Renal cortical epithelial cell (primary cell): ENCODE data around the gene GADD45GIP1. TPM values are rescaled to one million over a fixed set of nuclear protein-coding genes. Genes with fewer than 3 reads are reported as not detected.
"Not testable (repeated sequence)": the region's sequence is repeated elsewhere in the genome, so short reads cannot be mapped to it uniquely, and the experiment has no call there.

Experiments
- DNase-seq: peaks from one replicate; pipeline ENCODE4 v3.0.0-alpha.2; 2011; ENCODE audit warnings: low read depth
- total RNA-seq: library from RNA; depleted of rRNA; stranded (reverse); fragments of >200 nt; gene quantifications from 2 replicates; pipeline ENCODE4 v1.2.3, GENCODE V29; 2014

Gene GADD45GIP1
- total RNA-seq, 1 donor from 2014 or later = 10.3 TPM

- not testable (repeated sequence) for DNase-seq
Measured at GRCh38 chr19:12957389-12957952, 448 bp upstream of the GADD45GIP1 start.

DNA sequence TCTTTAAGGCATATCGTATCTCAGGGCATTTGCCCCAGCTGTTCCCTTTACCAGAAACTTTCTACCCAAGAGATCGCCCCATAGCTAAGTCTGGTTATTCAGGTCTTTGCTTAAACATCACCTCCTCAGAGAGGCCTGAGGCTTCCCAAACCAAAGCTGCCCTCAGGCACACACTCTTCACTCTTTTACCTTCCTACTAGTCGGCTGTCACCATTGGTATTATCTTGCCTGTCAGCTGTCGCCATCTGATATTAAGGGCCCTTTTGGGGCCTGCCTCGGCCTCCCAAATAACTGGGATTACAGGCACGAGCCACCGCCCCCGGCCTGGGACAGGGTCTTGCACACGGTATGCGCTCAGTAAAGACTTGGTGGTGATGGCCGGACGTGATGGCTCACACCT lies 1.0 kb downstream of the GADD45GIP1 start:
- DNase-seq = no peak

- not testable (repeated sequence) for DNase-seq
Measured at GRCh38 chr19:12955575-12955974, 1.4 kb downstream of the GADD45GIP1 start.

DNA sequence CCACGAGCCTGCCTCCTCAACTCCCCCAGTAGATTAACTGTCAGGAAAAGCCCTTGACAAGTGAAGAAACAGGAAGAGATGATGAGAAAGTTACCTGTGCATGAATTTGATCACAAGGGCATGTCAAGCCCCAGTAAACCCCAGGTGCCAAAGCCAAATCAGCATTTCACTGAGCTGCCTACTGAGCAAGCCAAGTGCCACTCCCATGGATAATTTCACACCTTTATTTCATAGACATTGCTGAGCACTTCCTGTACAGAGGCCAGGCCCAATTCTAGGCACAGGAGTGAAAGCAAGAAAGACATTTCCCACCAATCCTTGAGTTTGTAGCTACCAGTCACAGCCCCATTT lies 2.4 kb downstream of the GADD45GIP1 start:
- no peak for DNase-seq

GRCh38 chr19:12953799-12954611 lies 3.0 kb downstream of the GADD45GIP1 start:
- no peak for DNase-seq

GRCh38 chr19:12953138-12953798 lies 3.8 kb downstream of the GADD45GIP1 start:
- no peak for DNase-seq

DNA sequence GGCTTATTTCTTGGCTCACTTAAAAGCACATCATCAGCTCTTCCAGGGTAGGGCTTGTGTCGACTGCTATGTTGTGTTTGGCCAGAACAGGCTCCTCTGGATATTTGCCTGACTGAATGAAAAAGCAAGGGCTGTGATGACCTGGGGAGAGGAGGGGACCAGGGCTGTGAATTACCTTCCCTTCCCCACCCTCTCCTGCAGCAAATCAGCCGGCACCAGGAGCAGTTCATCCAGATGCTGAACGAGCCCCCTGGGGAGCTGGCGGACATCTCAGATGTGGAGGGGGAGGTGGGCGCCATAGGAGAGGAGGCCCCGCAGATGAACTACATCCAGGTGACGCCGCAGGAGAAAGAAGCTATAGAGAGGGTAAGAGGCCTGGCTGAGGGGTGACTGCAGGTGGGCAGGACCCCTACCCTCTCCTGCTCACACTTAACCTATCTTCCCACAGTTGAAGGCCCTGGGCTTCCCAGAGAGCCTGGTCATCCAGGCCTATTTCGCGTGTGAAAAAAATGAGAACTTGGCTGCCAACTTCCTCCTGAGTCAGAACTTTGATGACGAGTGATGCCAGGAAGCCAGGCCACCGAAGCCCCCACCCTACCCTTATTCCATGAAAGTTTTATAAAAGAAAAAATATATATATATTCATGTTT lies 4.4 kb downstream of the GADD45GIP1 start:
- DNase-seq = no peak

DNA sequence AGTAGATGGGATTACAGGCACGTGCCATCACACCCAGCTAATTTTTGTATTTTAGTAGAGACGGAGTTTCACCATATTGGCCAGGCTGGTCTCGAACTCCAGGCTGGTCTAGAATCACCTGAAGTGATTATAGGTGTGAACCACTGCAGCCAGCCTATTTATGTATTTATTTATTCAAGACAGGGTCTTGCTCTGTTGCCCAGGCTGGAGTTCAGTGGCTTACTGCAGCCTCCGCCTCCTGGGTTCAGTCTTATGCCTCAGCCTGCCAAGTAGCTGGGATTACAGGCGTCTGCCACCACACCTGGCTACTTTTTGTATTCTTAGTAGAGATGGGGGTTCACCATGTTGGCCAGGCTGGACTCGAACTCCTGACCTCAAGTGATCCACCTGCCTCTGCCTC lies 5.0 kb downstream of the GADD45GIP1 start:
- not testable (repeated sequence) for DNase-seq

- no peak for DNase-seq
Measured at GRCh38 chr19:12949363-12950283, 7.4 kb downstream of the GADD45GIP1 start.

DNA sequence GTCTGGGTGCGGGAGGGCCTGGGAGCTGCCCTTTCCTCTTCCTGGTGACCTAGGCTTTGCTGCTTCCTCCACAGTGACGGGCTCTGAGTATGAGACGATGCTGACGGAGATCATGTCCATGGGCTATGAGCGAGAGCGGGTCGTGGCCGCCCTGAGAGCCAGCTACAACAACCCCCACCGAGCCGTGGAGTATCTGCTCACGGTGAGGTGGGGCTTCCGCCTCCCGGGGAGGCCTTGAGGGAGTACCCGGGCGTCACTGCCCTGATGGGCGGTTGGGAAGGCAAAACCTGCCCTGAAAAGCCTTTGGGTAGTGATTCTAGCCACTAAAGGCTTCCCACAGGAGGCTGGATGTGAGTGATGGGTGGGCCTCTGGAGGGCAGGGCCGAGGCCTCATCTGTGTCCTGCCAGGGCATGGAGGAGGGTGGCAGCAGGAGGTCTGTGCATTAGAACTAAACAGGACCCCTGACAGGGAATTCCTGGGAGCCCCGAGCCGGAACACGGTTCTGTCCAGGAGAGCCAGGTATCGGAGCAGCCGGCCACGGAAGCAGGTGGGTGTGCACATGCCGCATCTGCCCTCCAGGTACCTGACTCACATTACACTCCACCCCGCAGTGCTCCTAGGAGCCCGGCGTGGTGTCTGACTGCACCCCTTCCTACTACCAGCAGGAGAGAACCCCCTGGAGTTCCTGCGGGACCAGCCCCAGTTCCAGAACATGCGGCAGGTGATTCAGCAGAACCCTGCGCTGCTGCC lies 8.2 kb downstream of the GADD45GIP1 start:
- no peak for DNase-seq

GRCh38 chr19:12947702-12948611 lies 9.1 kb downstream of the GADD45GIP1 start:
- no peak for DNase-seq

GRCh38 chr19:12946731-12947496 lies 10.1 kb downstream of the GADD45GIP1 start:
- DNase-seq = no peak

GRCh38 chr19:12946092-12946721 lies 10.8 kb downstream of the GADD45GIP1 start:
- DNase-seq = peak; percentile 48

DNA sequence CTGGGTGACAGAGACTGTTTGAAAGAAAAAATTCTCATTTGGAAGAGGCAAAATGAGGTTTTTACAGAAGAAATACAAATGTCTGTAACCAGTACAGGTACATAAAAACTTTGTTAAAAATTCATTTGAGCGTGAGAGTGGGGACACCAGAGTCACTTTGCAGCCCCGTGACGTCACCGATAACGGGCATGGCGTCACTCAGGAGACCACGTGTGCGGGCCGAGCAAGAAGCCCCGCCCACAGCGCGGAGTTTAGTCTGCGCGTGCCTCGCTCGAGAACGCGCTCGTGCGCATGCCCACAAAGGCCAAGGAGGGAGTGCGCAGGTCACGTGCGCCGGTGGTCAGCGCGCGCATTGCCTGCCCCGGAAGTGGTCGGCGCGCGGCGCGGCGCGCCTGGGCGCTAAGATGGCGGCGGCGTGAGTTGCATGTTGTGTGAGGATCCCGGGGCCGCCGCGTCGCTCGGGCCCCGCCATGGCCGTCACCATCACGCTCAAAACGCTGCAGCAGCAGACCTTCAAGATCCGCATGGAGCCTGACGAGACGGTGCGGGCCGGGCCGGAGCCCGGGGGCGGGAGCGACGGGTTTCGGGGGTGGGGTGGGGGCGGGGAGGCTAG lies 11.4 kb downstream of the GADD45GIP1 start, which contains the start of gene RAD23A:
RAD23A (plus strand) TSS at position 384 of the 613 bp plus-strand sequence; CDS start at position 471, 87 bp downstream.
- DNase-seq = peak; percentile 89

DNA sequence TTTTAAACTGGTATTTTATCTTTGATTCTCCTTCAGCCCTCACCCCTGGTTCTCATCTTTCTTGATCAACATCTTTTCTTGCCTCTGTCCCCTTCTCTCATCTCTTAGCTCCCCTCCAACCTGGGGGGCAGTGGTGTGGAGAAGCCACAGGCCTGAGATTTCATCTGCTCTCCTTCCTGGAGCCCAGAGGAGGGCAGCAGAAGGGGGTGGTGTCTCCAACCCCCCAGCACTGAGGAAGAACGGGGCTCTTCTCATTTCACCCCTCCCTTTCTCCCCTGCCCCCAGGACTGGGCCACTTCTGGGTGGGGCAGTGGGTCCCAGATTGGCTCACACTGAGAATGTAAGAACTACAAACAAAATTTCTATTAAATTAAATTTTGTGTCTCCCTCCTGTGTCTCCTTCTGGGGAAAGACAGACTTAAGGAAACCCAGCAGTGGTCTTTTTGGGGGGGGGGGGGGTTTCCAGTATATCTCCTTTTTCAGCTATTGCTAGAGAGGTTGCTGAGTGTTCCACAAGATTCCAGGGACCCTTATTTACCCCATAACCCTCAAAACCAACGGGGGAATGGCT lies 12.8 kb downstream of the GADD45GIP1 start:
- no peak for DNase-seq

DNA sequence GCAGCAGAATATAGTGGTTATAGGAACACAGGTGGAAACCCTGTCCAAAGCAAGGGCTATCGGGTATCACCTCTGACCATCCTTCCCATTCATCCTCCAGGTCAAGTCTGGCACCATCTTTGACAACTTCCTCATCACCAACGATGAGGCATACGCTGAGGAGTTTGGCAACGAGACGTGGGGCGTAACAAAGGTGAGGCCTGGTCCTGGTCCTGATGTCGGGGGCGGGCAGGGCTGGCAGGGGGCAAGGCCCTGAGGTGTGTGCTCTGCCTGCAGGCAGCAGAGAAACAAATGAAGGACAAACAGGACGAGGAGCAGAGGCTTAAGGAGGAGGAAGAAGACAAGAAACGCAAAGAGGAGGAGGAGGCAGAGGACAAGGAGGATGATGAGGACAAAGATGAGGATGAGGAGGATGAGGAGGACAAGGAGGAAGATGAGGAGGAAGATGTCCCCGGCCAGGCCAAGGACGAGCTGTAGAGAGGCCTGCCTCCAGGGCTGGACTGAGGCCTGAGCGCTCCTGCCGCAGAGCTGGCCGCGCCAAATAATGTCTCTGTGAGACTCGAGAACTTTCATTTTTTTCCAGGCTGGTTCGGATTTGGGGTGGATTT lies 13.5 kb downstream of the GADD45GIP1 start:
- no peak for DNase-seq

DNA sequence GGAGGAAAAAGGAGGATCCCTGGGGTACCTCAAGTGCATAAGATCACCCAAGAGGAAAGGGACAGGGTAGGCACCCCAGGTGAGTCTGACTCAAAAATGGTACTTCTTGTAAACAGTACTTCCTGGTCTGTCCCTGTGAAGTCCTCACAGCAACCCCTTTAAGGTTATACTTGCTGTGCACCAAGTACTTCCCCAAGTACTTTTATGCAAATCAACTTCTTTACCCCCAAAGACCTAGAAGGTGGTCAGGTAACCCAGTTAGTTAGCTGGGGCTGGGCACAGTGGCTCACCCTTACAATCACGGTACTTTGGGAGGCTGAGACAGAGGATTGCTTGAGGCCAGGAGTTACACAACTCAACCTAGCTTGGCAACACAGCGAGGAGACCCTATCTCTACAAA lies 16.1 kb downstream of the GADD45GIP1 start:
- no peak for DNase-seq
